ENCODE measurements around the gene ADAMTS7.
"Not testable (repeated sequence)": the region's sequence is repeated elsewhere in the genome, so short reads cannot be mapped to it uniquely, and the experiment has no call there.

ADAMTS7 gene

GRCh38 chr15:78811124-78811824, at the start of gene ADAMTS7:
ADAMTS7 (minus strand) TSS chr15:78811464; CDS start chr15:78811220, 244 bp downstream.
- Mint-ChIP-seq H3K4me3 (peak within 1 kb of the TSS; percentile 66), H3K27ac (no peak within 1 kb of the TSS), H3K9me3 (no peaks in the 10 kb centered on the region), H3K4me1 (peaks cover 11% of the 10 kb centered on the region), H3K27me3 (peaks cover 83% of the 10 kb centered on the region), H3K36me3 (peaks cover 5% of the 10 kb centered on the region)
- CTCF ChIA-PET, result interaction anchor here (0.8 to 2.6 kb wide), 9 partner anchors 10 to 372 kb away, joined by 3 to 6 read pairs (median 4); no protein-coding TSS in a partner anchor
- DNase-seq, result peak; percentile 67

- peaks cover 7% of the 10 kb centered on the region for H3K4me1 Mint-ChIP-seq
- H3K4me3 Mint-ChIP-seq, result peak overlapping the region; percentile 72
- H3K36me3 Mint-ChIP-seq, result no peaks in the 10 kb centered on the region
- peaks cover 16% of the 10 kb centered on the region for H3K27me3 Mint-ChIP-seq
- H3K9me3 Mint-ChIP-seq, result no peaks in the 10 kb centered on the region
- peak; percentile 82 for DNase-seq
- H3K27ac Mint-ChIP-seq, result peak overlapping the region; percentile 79
- CTCF ChIA-PET, result interaction anchor here (0.7 to 1.8 kb wide), 6 partner anchors 11 to 307 kb away, joined by 3 to 8 read pairs (median 4); partner anchors contain the start of gene MORF4L1
Measured at GRCh38 chr15:78859971-78860719, 48.9 kb upstream of the ADAMTS7 start.

GRCh38 chr15:78855746-78856145, 44.5 kb upstream of the ADAMTS7 start:
- CTCF ChIA-PET, result no interaction called here
- no peak overlapping the region for H3K27ac Mint-ChIP-seq
- peaks cover 17% of the 10 kb centered on the region for H3K27me3 Mint-ChIP-seq
- DNase-seq, result no peak
- H3K4me3 Mint-ChIP-seq, result no peak overlapping the region
- H3K36me3 Mint-ChIP-seq, result no peaks in the 10 kb centered on the region
- H3K4me1 Mint-ChIP-seq, result peaks cover 7% of the 10 kb centered on the region
- H3K9me3 Mint-ChIP-seq, result no peaks in the 10 kb centered on the region

GRCh38 chr15:78854833-78855372, 43.6 kb upstream of the ADAMTS7 start:
- no peak overlapping the region for H3K4me3 Mint-ChIP-seq
- H3K36me3 Mint-ChIP-seq, result no peaks in the 10 kb centered on the region
- peaks cover 2% of the 10 kb centered on the region for H3K4me1 Mint-ChIP-seq
- DNase-seq, result no peak
- CTCF ChIA-PET, result no interaction called here
- H3K27me3 Mint-ChIP-seq, result peaks cover 15% of the 10 kb centered on the region
- H3K9me3 Mint-ChIP-seq, result no peaks in the 10 kb centered on the region
- H3K27ac Mint-ChIP-seq, result no peak overlapping the region

GRCh38 chr15:78853500-78853899, 42.2 kb upstream of the ADAMTS7 start:
- DNase-seq, result no peak
- no peak overlapping the region for H3K27ac Mint-ChIP-seq
- no peak overlapping the region for H3K4me3 Mint-ChIP-seq
- H3K9me3 Mint-ChIP-seq, result no peaks in the 10 kb centered on the region
- H3K27me3 Mint-ChIP-seq, result peaks cover 14% of the 10 kb centered on the region
- CTCF ChIA-PET, result no interaction called here
- no peaks in the 10 kb centered on the region for H3K36me3 Mint-ChIP-seq
- H3K4me1 Mint-ChIP-seq, result no peaks in the 10 kb centered on the region

GRCh38 chr15:78850941-78851755, 39.9 kb upstream of the ADAMTS7 start:
- Mint-ChIP-seq H3K27me3 (peaks cover 11% of the 10 kb centered on the region), H3K27ac (no peak overlapping the region), H3K4me3 (no peak overlapping the region), H3K9me3 (no peaks in the 10 kb centered on the region), H3K36me3 (no peaks in the 10 kb centered on the region), H3K4me1 (no peaks in the 10 kb centered on the region)
- no peak for DNase-seq
- CTCF ChIA-PET, result interaction anchor here (0.5 kb wide), 1 partner anchor 33 kb away, joined by 3 read pairs; no protein-coding TSS in a partner anchor

- peak overlapping the region; percentile 52 for H3K27ac Mint-ChIP-seq
- H3K36me3 Mint-ChIP-seq, result no peaks in the 10 kb centered on the region
- H3K4me1 Mint-ChIP-seq, result no peaks in the 10 kb centered on the region
- H3K4me3 Mint-ChIP-seq, result no peak overlapping the region
- no peaks in the 10 kb centered on the region for H3K9me3 Mint-ChIP-seq
- CTCF ChIA-PET, result no interaction called here
- H3K27me3 Mint-ChIP-seq, result peaks cover 11% of the 10 kb centered on the region
- DNase-seq, result no peak
Measured at GRCh38 chr15:78850352-78850751, 39.1 kb upstream of the ADAMTS7 start.

- CTCF ChIA-PET, H3K4me3 Mint-ChIP-seq, H3K36me3 Mint-ChIP-seq, DNase-seq, H3K27ac Mint-ChIP-seq, H3K9me3 Mint-ChIP-seq, H3K4me1 Mint-ChIP-seq: not testable (repeated sequence)
- H3K27me3 Mint-ChIP-seq, result peaks cover 17% of the 10 kb centered on the region
Measured at GRCh38 chr15:78847387-78847906, 36.2 kb upstream of the ADAMTS7 start.

- H3K36me3 Mint-ChIP-seq, H3K27ac Mint-ChIP-seq, CTCF ChIA-PET, H3K9me3 Mint-ChIP-seq, H3K4me3 Mint-ChIP-seq, H3K4me1 Mint-ChIP-seq, DNase-seq: not testable (repeated sequence)
- peaks cover 17% of the 10 kb centered on the region for H3K27me3 Mint-ChIP-seq
Measured at GRCh38 chr15:78846906-78847305, 35.6 kb upstream of the ADAMTS7 start.

GRCh38 chr15:78842519-78842918, 31.3 kb upstream of the ADAMTS7 start:
- Mint-ChIP-seq H3K4me1 (no peaks in the 10 kb centered on the region), H3K9me3 (no peaks in the 10 kb centered on the region), H3K4me3 (no peak overlapping the region), H3K27me3 (peaks cover 21% of the 10 kb centered on the region), H3K36me3 (no peaks in the 10 kb centered on the region), H3K27ac (no peak overlapping the region)
- DNase-seq, result no peak
- CTCF ChIA-PET, result no interaction called here

- H3K9me3 Mint-ChIP-seq, result no peaks in the 10 kb centered on the region
- H3K36me3 Mint-ChIP-seq, result no peaks in the 10 kb centered on the region
- H3K27ac Mint-ChIP-seq, result no peak overlapping the region
- no peak for DNase-seq
- H3K4me3 Mint-ChIP-seq, result no peak overlapping the region
- peaks cover 21% of the 10 kb centered on the region for H3K27me3 Mint-ChIP-seq
- no peaks in the 10 kb centered on the region for H3K4me1 Mint-ChIP-seq
- CTCF ChIA-PET, result no interaction called here
Measured at GRCh38 chr15:78841891-78842290, 30.6 kb upstream of the ADAMTS7 start.

- Mint-ChIP-seq H3K9me3 (no peaks in the 10 kb centered on the region), H3K27ac (no peak overlapping the region), H3K4me1 (no peaks in the 10 kb centered on the region), H3K27me3 (peaks cover 21% of the 10 kb centered on the region), H3K36me3 (no peaks in the 10 kb centered on the region), H3K4me3 (no peak overlapping the region)
- no peak for DNase-seq
- CTCF ChIA-PET, result no interaction called here
Measured at GRCh38 chr15:78841376-78841706, 30.1 kb upstream of the ADAMTS7 start.

GRCh38 chr15:78840661-78841375, 29.6 kb upstream of the ADAMTS7 start:
- Mint-ChIP-seq H3K4me3 (no peak overlapping the region), H3K27me3 (peaks cover 26% of the 10 kb centered on the region), H3K4me1 (no peaks in the 10 kb centered on the region), H3K27ac (no peak overlapping the region), H3K36me3 (no peaks in the 10 kb centered on the region), H3K9me3 (no peaks in the 10 kb centered on the region)
- CTCF ChIA-PET, result no interaction called here
- no peak for DNase-seq
